Activated CD4-positive, alpha-beta T cell treated with anti-CD3 and anti-CD28 coated beads, Interleukin-2, amount 10 ng/mL, durations not matched to agents 7 days and 5 days (primary cell): ENCODE data around the gene PRSS50. TPM values are rescaled to one million over a fixed set of nuclear protein-coding genes. Genes with fewer than 3 reads are reported as not detected.
A peak's percentile ranks its signal among the peaks of the same experiment; 100 is the strongest.
"Not testable (repeated sequence)": the region's sequence is repeated elsewhere in the genome, so short reads cannot be mapped to it uniquely, and the experiment has no call there.

Experiments used
- CTCF ChIA-PET: fragments of 350-600 bp; sonication (Branson Sonifier 250); formaldehyde crosslinking; loops from one replicate; lab custom pipeline; 2021; ENCODE audit warnings: antibody characterized with exemption; lab: Charles Lee
- POLR2A ChIA-PET: fragments of 350-600 bp; sonication (Branson Sonifier 250); formaldehyde crosslinking; loops from one replicate; lab custom pipeline; 2021; ENCODE audit warnings: antibody characterized with exemption; lab: Charles Lee
- DNase-seq: peaks from one replicate; pipeline ENCODE4 v3.0.0-alpha.2; 2020
- H3K27ac Mint-ChIP-seq: one replicate; pipeline ENCODE4 v1.8.0; 2021; ENCODE audit warnings: mild to moderate bottlenecking, moderate library complexity, mixed read lengths
- H3K27me3 Mint-ChIP-seq: one replicate; pipeline ENCODE4 v1.8.0; 2021; ENCODE audit warnings: mixed read lengths
- H3K36me3 Mint-ChIP-seq: one replicate; pipeline ENCODE4 v1.8.0; 2021; ENCODE audit warnings: low read depth, mixed read lengths
- H3K4me1 Mint-ChIP-seq: one replicate; pipeline ENCODE4 v1.8.0; 2021; ENCODE audit warnings: mixed read lengths
- H3K4me3 Mint-ChIP-seq: one replicate; pipeline ENCODE4 v1.8.0; 2021; ENCODE audit warnings: mild to moderate bottlenecking, moderate library complexity, mixed read lengths
- H3K9me3 Mint-ChIP-seq: one replicate; pipeline ENCODE4 v1.8.0; 2021; ENCODE audit warnings: mixed read lengths
- total RNA-seq, 2 experiments: library from RNA; stranded (reverse); gene quantifications; one replicate each; pipeline ENCODE4 v1.2.3, GENCODE V29; 2021

Gene PRSS50
- total RNA-seq = not detected

GRCh38 chr3:46717447-46718231 is at the start of gene PRSS50:
Gene PRSS50 (minus strand): TSS chr3:46717869. CDS start chr3:46717824, 45 bp downstream.
- DNase-seq = no peak
- ChIA-PET CTCF (interaction anchor here (1.0 to 1.2 kb wide), 2 partner anchors 10 to 12 kb away, joined by 3 read pairs; no protein-coding TSS in a partner anchor), POLR2A (no interaction called here)
- no peak within 1 kb of the TSS for H3K27ac Mint-ChIP-seq
- no peaks in the 10 kb centered on the region for H3K4me1 Mint-ChIP-seq
- no peaks in the 10 kb centered on the region for H3K36me3 Mint-ChIP-seq
- no peaks in the 10 kb centered on the region for H3K9me3 Mint-ChIP-seq
- H3K27me3 Mint-ChIP-seq = peaks cover 14% of the 10 kb centered on the region
- H3K4me3 Mint-ChIP-seq = no peak within 1 kb of the TSS

GRCh38 chr3:46764206-46764605 is 46.5 kb upstream of the PRSS50 start:
- Mint-ChIP-seq H3K4me3 (no peak overlapping the region), H3K4me1 (no peaks in the 10 kb centered on the region), H3K27me3 (no peaks in the 10 kb centered on the region), H3K9me3 (no peaks in the 10 kb centered on the region), H3K36me3 (no peaks in the 10 kb centered on the region), H3K27ac (no peak overlapping the region)
- DNase-seq = no peak
- ChIA-PET POLR2A (no interaction called here), CTCF (interaction anchor here (1.4 to 1.6 kb wide), 2 partner anchors 10 to 62 kb away, joined by 3 read pairs; no protein-coding TSS in a partner anchor)

- DNase-seq = no peak
- H3K4me1 Mint-ChIP-seq = no peaks in the 10 kb centered on the region
- no peak overlapping the region for H3K27ac Mint-ChIP-seq
- no peak overlapping the region for H3K4me3 Mint-ChIP-seq
- H3K27me3 Mint-ChIP-seq = no peaks in the 10 kb centered on the region
- no peaks in the 10 kb centered on the region for H3K36me3 Mint-ChIP-seq
- no peaks in the 10 kb centered on the region for H3K9me3 Mint-ChIP-seq
- CTCF ChIA-PET = interaction anchor here (0.5 to 1.6 kb wide), 3 partner anchors 9 to 61 kb away, joined by 3 to 4 read pairs (median 3); no protein-coding TSS in a partner anchor
- POLR2A ChIA-PET = no interaction called here
Observed at GRCh38 chr3:46763178-46763577, 45.5 kb upstream of the PRSS50 start.

- H3K27ac Mint-ChIP-seq = no peak overlapping the region
Observed at GRCh38 chr3:46759239-46760167, 41.8 kb upstream of the PRSS50 start.

GRCh38 chr3:46756642-46757041 is 39.0 kb upstream of the PRSS50 start:
- POLR2A ChIA-PET = no interaction called here
- H3K9me3 Mint-ChIP-seq = no peaks in the 10 kb centered on the region
- H3K27me3 Mint-ChIP-seq = no peaks in the 10 kb centered on the region
- H3K27ac Mint-ChIP-seq = no peak overlapping the region
- no peak overlapping the region for H3K4me3 Mint-ChIP-seq
- peaks cover 10% of the 10 kb centered on the region for H3K4me1 Mint-ChIP-seq
- CTCF ChIA-PET = no interaction called here
- H3K36me3 Mint-ChIP-seq = no peaks in the 10 kb centered on the region
- no peak for DNase-seq

More at GRCh38 chr3:46759239-46760167, 41.8 kb upstream of the PRSS50 start:
- no peaks in the 10 kb centered on the region for H3K27me3 Mint-ChIP-seq
- CTCF ChIA-PET = no interaction called here
- no peaks in the 10 kb centered on the region for H3K36me3 Mint-ChIP-seq
- no peaks in the 10 kb centered on the region for H3K4me1 Mint-ChIP-seq
- DNase-seq = no peak
- POLR2A ChIA-PET = no interaction called here
- no peak overlapping the region for H3K4me3 Mint-ChIP-seq
- no peaks in the 10 kb centered on the region for H3K9me3 Mint-ChIP-seq

- no peak for DNase-seq
- POLR2A ChIA-PET = no interaction called here
- no peak overlapping the region for H3K4me3 Mint-ChIP-seq
- H3K27ac Mint-ChIP-seq = no peak overlapping the region
- no peaks in the 10 kb centered on the region for H3K9me3 Mint-ChIP-seq
- H3K4me1 Mint-ChIP-seq = peaks cover 10% of the 10 kb centered on the region
- H3K27me3 Mint-ChIP-seq = no peaks in the 10 kb centered on the region
- CTCF ChIA-PET = interaction anchor here (1.4 kb wide), 1 partner anchor 13 kb away, joined by 3 read pairs; no protein-coding TSS in a partner anchor
- no peaks in the 10 kb centered on the region for H3K36me3 Mint-ChIP-seq
Observed at GRCh38 chr3:46755646-46756045, 38.0 kb upstream of the PRSS50 start.

GRCh38 chr3:46753127-46753526 is 35.5 kb upstream of the PRSS50 start:
- H3K9me3 Mint-ChIP-seq, H3K4me1 Mint-ChIP-seq, H3K27ac Mint-ChIP-seq, H3K36me3 Mint-ChIP-seq, H3K4me3 Mint-ChIP-seq, POLR2A ChIA-PET, H3K27me3 Mint-ChIP-seq: not testable (repeated sequence)
- DNase-seq = peak; percentile 62
- CTCF ChIA-PET = interaction anchor here (1.3 kb wide), 1 partner anchor 156 kb away, joined by 3 read pairs; no protein-coding TSS in a partner anchor

GRCh38 chr3:46750555-46751038 is 32.9 kb upstream of the PRSS50 start:
- Mint-ChIP-seq H3K4me1 (peaks cover 10% of the 10 kb centered on the region), H3K36me3 (no peaks in the 10 kb centered on the region), H3K9me3 (no peaks in the 10 kb centered on the region), H3K27ac (no peak overlapping the region), H3K4me3 (no peak overlapping the region), H3K27me3 (peaks cover 2% of the 10 kb centered on the region)
- no peak for DNase-seq
- ChIA-PET CTCF (no interaction called here), POLR2A (no interaction called here)

- ChIA-PET CTCF (no interaction called here), POLR2A (no interaction called here)
- H3K4me3 Mint-ChIP-seq = no peak overlapping the region
- peaks cover 10% of the 10 kb centered on the region for H3K4me1 Mint-ChIP-seq
- no peak for DNase-seq
- no peak overlapping the region for H3K27ac Mint-ChIP-seq
- H3K9me3 Mint-ChIP-seq = no peaks in the 10 kb centered on the region
- peaks cover 3% of the 10 kb centered on the region for H3K27me3 Mint-ChIP-seq
- H3K36me3 Mint-ChIP-seq = no peaks in the 10 kb centered on the region
Observed at GRCh38 chr3:46749129-46749528, 31.5 kb upstream of the PRSS50 start.

- H3K36me3 Mint-ChIP-seq = no peaks in the 10 kb centered on the region
- no peaks in the 10 kb centered on the region for H3K9me3 Mint-ChIP-seq
- H3K27ac Mint-ChIP-seq = no peak overlapping the region
- H3K4me1 Mint-ChIP-seq = peaks cover 6% of the 10 kb centered on the region
- POLR2A ChIA-PET = no interaction called here
- no peak for DNase-seq
- no peak overlapping the region for H3K4me3 Mint-ChIP-seq
- CTCF ChIA-PET = no interaction called here
- H3K27me3 Mint-ChIP-seq = peaks cover 3% of the 10 kb centered on the region
Observed at GRCh38 chr3:46748170-46748569, 30.5 kb upstream of the PRSS50 start.

- H3K27ac Mint-ChIP-seq = no peak overlapping the region
- no peaks in the 10 kb centered on the region for H3K36me3 Mint-ChIP-seq
- POLR2A ChIA-PET = no interaction called here
- H3K4me1 Mint-ChIP-seq = no peaks in the 10 kb centered on the region
- no peak for DNase-seq
- H3K9me3 Mint-ChIP-seq = no peaks in the 10 kb centered on the region
- no peak overlapping the region for H3K4me3 Mint-ChIP-seq
- CTCF ChIA-PET = no interaction called here
- H3K27me3 Mint-ChIP-seq = peaks cover 3% of the 10 kb centered on the region
Observed at GRCh38 chr3:46746711-46747110, 29.0 kb upstream of the PRSS50 start.

GRCh38 chr3:46742992-46743585 is 25.4 kb upstream of the PRSS50 start:
- ChIA-PET CTCF (no interaction called here), POLR2A (no interaction called here)
- H3K36me3 Mint-ChIP-seq = no peaks in the 10 kb centered on the region
- no peaks in the 10 kb centered on the region for H3K4me1 Mint-ChIP-seq
- H3K9me3 Mint-ChIP-seq = no peaks in the 10 kb centered on the region
- no peak overlapping the region for H3K4me3 Mint-ChIP-seq
- no peak for DNase-seq
- peaks cover 13% of the 10 kb centered on the region for H3K27me3 Mint-ChIP-seq
- H3K27ac Mint-ChIP-seq = no peak overlapping the region
